GM04504 (cell line): Measurements from ENCODE around the gene GSC.
"Not testable (repeated sequence)": the region's sequence is repeated elsewhere in the genome, so short reads cannot be mapped to it uniquely, and the experiment has no call there.

Experiments
- DNase-seq: peaks from one replicate; pipeline ENCODE4 v3.0.0-alpha.2; 2012; ENCODE audit warnings: low read depth

Gene GSC

DNA sequence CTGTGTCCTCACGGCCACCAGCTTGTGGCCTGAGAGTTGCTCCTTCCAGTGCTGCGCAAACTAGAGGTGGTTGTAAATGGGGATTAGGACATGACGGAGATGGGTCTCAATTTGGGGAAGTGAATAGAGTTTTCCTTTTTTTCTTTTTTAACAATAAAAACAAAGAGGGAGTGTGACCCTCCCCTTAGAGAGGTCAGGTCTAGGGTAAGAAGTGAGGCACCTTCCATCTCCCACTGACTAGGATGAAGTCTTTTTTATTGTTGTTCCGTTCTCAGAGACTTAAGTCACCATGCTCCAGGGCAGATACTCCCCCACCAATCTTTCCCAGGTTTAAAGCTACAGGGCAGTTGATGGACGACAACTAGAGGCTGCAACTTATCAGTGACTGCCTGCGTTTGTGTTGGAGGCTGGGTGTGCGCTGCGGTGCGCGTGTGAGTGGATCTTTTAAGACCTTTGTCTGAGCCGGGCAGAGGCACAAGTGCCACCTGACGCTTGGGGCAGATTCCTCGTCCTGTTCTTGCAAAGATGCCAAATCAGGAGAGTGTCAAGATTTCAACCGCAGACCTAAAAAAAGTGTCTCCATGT, 2.1 kb upstream of the GSC start:
- no peak for DNase-seq

GRCh38 chr14:94771158-94771905, 1.4 kb upstream of the GSC start:
- no peak for DNase-seq

DNA sequence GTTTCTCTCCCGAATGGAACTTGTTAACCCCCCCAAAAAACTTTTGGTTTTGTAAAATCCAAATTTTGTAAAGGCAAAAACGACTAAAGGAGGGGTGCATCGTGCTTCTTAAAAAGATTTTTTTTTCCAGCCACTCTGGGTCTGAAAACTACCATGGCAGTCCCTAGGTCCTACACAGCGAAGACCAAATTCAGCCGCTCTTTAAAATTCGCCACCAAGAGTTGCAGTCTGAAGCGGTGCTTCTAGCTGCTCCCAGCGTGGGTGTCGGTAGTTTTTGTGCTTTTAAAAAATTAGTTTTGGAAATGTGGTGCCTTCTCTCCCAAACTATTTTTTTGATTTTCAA, 873 bp upstream of the GSC start:
- DNase-seq = no peak

DNA sequence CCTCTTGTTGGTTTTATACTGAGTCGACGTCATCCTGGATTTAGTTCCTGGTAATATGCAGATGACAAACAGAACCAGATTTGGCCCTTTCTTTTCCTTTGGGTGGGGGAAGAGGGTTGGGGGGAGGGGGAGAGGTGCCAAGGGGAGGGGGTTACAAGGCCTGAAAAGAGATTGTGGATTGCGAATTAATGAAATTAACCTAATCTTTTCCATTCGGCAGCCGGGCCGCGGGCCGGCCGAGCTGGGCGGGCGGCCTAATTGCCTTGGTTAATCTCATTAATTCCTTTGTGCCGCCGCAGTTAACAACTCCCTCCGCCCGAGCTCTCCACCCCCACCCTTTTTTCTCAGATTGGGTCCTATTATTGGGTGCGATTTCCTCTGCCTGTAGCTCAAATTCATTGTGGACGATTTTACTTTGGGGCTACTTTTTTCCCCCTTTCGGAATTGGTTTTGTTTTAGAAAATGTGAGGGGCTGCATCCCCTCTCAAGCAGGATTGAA, 387 bp upstream of the GSC start:
- DNase-seq = no peak

- DNase-seq = no peak
These were observed 1.2 kb downstream of the GSC start for GRCh38 chr14:94768521-94769390.

- no peak for DNase-seq
These were observed 1.8 kb downstream of the GSC start for GRCh38 chr14:94768141-94768520.

- no peak for DNase-seq
These were observed 2.5 kb downstream of the GSC start for GRCh38 chr14:94767321-94767878.

- DNase-seq = no peak
These were observed 5.3 kb downstream of the GSC start for GRCh38 chr14:94764573-94764972.

DNA sequence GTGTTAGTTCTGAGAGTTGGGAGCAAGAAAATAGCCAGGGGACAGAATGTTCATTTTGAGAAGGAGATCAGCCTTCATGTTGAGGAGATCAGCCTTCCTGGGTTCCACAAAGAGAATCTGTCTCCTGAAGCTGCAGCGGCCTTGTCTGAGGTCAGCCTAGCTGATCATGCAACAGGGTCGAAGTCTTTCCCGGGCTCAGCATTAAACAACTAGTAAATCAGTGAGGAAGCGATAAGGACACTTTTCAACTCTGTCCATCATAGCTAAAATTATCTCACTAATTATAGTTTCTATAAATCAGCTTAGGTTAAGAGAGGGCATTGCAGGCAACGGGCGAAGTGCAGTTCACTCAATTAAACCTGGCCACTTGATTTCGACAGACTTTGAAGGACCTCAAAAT, 7.5 kb downstream of the GSC start:
- no peak for DNase-seq

- no peak for DNase-seq
These were observed 7.9 kb downstream of the GSC start for GRCh38 chr14:94761997-94762377.

DNA sequence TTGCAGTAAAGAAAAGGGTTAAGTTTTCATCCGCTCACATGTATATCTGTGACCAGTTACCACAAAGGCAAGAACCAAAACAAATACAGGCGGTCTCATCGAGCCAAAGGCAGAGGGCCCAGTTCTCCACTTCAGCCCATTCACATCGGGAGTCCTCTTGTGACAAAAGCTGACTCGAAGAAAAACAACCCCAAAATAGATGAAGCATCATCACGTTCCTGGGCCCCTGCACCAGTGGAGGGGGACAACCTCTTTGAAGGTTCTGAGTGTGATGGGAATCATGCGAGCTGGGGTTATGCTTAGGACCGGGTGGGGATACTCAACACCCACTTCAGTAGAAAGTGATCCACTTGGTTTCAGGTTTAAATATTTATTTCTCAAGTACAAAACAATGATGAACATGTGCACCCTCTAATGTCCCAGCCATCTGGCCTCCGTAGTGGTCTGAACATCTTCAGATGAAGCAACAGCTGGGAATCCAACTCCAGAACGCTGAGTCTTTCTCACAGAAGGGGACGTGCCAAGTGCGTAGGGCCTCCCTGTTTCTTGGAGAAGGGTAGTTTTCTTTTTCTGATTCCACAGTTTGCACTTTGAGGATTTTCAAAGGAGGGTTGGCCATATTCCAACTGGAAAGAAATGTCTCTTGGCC, 8.4 kb downstream of the GSC start:
- DNase-seq = no peak

- DNase-seq = no peak
These were observed 13.5 kb downstream of the GSC start for GRCh38 chr14:94756310-94756882.

GRCh38 chr14:94754391-94754942, 15.4 kb downstream of the GSC start:
- no peak for DNase-seq

DNA sequence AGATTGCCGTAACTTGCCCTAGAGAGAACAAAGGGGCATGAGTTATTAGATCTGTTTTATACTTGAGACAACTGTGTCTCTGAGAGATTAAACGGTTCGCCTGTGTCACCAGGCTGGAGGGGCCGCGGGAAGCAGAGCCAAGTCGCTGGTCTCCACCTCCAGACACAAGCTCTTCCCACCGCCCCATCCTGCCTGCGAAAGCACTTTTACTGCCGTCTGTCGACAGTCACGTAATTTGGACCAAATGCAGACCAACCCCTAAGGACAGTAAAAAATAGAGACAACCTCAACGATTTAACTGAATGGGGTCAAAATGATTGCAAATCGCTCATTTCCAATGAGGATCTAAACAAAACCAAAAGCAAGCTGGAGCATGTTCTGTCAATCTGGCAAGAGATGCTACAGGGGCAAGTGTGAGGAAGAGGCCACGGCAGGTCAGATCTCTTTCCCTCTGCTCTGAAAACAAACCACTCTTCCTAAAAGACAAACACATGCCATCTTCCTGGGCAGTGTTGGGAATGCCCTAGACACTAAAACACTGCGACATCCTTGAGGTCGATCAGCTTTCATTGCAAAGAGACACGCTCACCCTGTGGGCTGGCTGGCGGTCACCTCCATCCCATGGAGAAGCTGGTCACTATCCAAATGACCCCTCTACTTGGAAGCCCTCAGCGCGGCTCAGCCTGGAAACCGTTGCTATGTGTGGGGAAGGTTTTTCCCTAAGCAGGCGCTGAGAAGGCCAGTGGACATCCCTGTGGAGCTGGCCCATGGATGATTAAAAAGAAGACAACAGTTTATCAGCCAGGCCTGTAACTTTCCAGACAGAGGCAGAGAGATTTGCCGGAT, 17.1 kb downstream of the GSC start:
- DNase-seq = no peak

DNA sequence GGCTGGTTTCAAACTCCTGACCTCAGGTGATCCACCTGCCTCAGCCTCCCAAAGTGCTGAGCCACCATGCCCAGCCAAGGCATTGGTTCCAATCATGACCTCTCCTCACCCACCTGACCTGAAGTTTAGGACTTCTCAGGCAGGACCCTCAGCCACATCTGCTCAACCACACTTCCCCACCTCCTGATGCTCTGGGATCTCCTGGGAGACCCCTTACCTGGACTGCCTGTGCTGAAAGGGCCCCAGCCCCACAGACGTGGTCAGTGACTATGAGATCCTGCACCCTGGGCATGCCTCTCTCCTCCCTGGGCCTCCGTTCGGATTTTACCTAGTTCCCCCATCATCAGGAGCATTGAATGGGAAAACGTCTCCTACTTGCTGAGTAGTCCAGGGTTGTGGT, 18.0 kb downstream of the GSC start:
- no peak for DNase-seq

DNA sequence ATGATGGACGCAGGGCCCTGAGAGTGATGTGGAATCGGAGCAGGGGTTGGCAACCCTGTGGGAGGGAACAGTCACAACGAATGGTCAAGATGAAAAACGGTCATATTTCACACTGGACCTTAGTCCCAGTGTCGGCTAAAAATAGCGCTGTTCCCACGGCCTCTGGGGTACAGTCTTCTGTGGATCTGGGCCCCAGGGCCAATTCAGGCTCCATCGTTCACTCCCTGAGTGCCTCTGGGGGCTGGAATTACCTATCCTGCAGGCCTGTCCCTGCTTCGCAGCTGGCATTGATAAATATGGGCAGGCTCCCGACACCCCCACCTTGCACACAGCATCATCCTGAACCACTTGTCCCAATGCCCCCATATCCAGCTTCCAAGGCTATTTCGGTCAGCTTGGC, 18.6 kb downstream of the GSC start:
- DNase-seq = no peak

GRCh38 chr14:94750371-94750770, 19.5 kb downstream of the GSC start:
- no peak for DNase-seq

DNA sequence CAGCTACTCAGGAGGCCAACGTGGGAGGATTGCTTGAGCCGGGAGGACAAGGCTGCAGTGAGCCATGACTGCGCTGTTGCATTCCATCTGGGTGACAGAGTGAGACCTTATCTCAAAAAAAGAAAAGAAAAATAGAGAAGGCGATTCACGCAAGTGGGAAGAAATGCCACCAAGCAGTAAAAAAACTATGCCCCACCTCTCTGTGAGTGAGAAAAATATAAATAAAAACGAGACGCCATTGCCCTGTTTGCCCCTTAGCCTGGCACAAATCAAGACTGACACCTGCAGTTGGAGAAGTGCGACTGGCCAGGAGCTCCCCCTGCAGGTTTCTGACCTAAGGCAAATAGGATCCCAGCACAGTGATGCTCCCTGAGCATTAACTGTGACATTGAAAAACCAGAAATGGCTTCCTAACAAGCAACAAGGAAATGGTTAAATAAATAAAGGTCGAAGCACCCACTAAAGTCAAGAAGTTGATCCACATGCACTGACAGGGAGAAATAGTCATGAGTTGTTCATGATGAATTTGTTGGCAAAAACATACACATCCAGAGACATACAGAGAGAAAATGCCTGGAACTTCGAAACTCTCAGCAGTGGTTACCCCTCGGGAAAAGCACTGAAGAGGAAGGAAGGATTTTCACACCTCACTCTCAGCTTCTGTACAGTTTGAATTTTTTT, 21.1 kb downstream of the GSC start:
- DNase-seq = no peak

GRCh38 chr14:94747739-94748138, 22.2 kb downstream of the GSC start:
- DNase-seq = no peak

DNA sequence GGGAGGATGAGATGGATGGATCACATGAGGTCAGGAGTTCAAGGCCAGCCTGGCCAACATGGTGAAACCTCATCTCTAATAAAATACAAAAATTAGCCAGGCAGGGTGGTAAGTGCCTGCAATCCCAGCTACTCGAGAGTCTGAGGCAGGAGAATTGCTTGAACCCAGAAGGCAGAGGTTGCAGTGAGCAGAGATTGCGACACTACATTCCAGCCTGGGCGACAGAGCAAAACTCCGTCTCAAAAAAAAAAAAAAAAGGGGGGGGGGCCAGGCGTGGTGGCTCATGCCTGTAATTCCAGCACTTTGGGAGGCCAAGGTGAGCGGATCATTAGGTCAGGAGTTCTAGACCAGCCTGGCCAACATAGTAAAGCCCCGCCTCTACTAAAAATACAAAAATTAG, 22.8 kb downstream of the GSC start:
- not testable (repeated sequence) for DNase-seq
